ENCODE measurements around the gene LRRTM4. TPM values are rescaled to one million over a fixed set of nuclear protein-coding genes. Genes with fewer than 3 reads are reported as not detected.

The LRRTM4 gene
- total RNA-seq, 1 experiment from 2014 or later, result 12.0 TPM

- H3K18ac ChIP-seq (ENCODE audit: insufficient read length, low read depth, low read length), result no peak overlapping the region
- no peaks in the 10 kb centered on the region for H3K79me1 ChIP-seq (ENCODE audit: insufficient read depth, low read depth, low read length, poor library complexity, severe bottlenecking)
- no peaks in the 10 kb centered on the region for H3K27me3 Mint-ChIP-seq (ENCODE audit: low read depth)
- no peak overlapping the region for H3K56ac ChIP-seq (ENCODE audit: insufficient read length, low read depth, low read length)
- H3K79me2 ChIP-seq (ENCODE audit: insufficient read depth, low read length), result no peaks in the 10 kb centered on the region
- H3K4me1 Mint-ChIP-seq, result peaks cover 8% of the 10 kb centered on the region in 2 experiments
- no peak overlapping the region for H3K4ac ChIP-seq (ENCODE audit: low read depth, low read length)
- no peak overlapping the region for H2AK5ac ChIP-seq (ENCODE audit: insufficient read length, low read length)
- no peak for TF ChIP-seq CTCF (conservative IDR thresholded peaks at IDR 0.05)
- no peak overlapping the region for H3K14ac ChIP-seq (ENCODE audit: insufficient read depth, low read length)
- H2BK12ac ChIP-seq (ENCODE audit: insufficient read length, low read depth, low read length), result no peak overlapping the region
- no peak overlapping the region for H3T11ph ChIP-seq (ENCODE audit: low read length)
- no peaks in the 10 kb centered on the region for H3K23me2 ChIP-seq (ENCODE audit: insufficient read length, low read depth, low read length, poor library complexity, severe bottlenecking)
- no peak overlapping the region for H2BK20ac ChIP-seq (ENCODE audit: low read depth, low read length, poor library complexity, severe bottlenecking)
- no peak for DNase-seq
- no peak overlapping the region for H4K5ac ChIP-seq (ENCODE audit: insufficient read length, low read depth, low read length)
- H3K9ac ChIP-seq (ENCODE audit: extremely low read depth, insufficient read length, low read length), result no peak overlapping the region
- no peak overlapping the region for H3K4me3 Mint-ChIP-seq
- H3K4me2 ChIP-seq (ENCODE audit: insufficient read depth, insufficient read length, low read length), result no peak overlapping the region
- H4K8ac ChIP-seq (replicated peaks; ENCODE audit: insufficient read length, low read depth, low read length), result no peak overlapping the region
- no peak overlapping the region for H3K27ac ChIP-seq (ENCODE audit: insufficient read length, low read depth, low read length)
- H3K9me3 ChIP-seq (ENCODE audit: control insufficient read depth, low read depth, low read length), result no peaks in the 10 kb centered on the region
- H3K23ac ChIP-seq (ENCODE audit: insufficient read length, low read depth, low read length), result no peak overlapping the region
- WGBS (ENCODE audit: extremely low coverage, insufficient read length, low lambda C conversion rate), result no CpG with 5 or more reads among the region's 3 CpGs
- H2BK5ac ChIP-seq (ENCODE audit: insufficient read length, low read length), result no peak overlapping the region
- no peaks in the 10 kb centered on the region for H3K4me1 ChIP-seq (ENCODE audit: insufficient read depth, low read length)
- no peaks in the 10 kb centered on the region for H3K27me3 ChIP-seq (ENCODE audit: insufficient read depth, low read length)
- H3K27ac Mint-ChIP-seq, result no peak overlapping the region; a peak in 1 of 7 replicates
- no peaks in the 10 kb centered on the region for H3K9me3 Mint-ChIP-seq
- H2AFZ ChIP-seq (ENCODE audit: low read length), result no peak overlapping the region
- H2BK120ac ChIP-seq (ENCODE audit: low read depth, low read length, poor library complexity, severe bottlenecking), result no peak overlapping the region
- no peaks in the 10 kb centered on the region for H4K20me1 ChIP-seq (ENCODE audit: control insufficient read depth, insufficient read depth, insufficient read length)
- H2BK15ac ChIP-seq (ENCODE audit: low read depth, low read length), result no peak overlapping the region
- no peak overlapping the region for H4K91ac ChIP-seq (ENCODE audit: insufficient read length, low read depth, low read length)
- no peaks in the 10 kb centered on the region for H3K36me3 Mint-ChIP-seq (ENCODE audit: insufficient read depth in 1 of 3, low read depth in 3 of 3)
Measured at GRCh38 chr2:77459840-77460239, 62.3 kb downstream of the LRRTM4 start.
